ENCODE measurements around the gene UNC5C.

Gene UNC5C

GRCh38 chr4:95516528-95517017 lies 32.2 kb downstream of the UNC5C start:
- DNase-seq = no peak

DNA sequence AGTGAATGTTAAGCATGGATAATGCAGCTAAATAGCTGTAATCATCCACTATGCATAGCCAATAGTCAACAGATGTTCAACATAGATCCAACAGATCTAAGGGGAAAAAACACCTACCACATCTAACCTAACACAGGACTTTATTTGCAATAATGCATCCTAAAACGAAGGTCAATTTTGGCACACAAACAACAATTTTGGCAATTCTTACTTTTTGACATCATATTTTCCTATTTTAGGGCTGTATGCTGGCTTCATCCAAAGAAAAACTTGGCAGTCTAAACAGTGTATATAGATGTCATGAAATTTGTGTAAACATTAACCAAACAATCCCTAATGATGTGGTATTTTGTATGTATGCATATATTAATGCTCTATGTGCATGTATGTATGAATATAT lies 33.2 kb downstream of the UNC5C start:
- no peak for DNase-seq

- DNase-seq = no peak
These were observed 35.8 kb downstream of the UNC5C start for GRCh38 chr4:95513022-95513421.

DNA sequence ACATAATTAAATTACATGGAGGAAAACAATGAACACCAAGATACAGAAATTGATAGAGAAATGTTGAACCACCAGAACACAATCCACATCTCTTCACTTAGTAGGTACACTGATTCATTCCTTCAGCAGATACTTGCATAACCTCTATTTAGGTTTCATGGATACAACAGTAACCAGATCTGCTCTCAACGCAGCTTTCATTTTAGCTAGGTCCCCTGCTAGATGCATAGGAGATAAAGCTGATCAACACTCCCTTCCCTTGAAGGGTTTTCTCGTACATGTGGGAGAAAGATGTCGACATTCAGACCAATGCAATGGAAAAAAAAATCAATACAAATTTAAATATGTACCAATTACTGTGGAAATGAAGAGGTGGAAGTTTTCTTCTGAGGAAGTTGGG lies 37.3 kb downstream of the UNC5C start:
- DNase-seq = no peak

DNA sequence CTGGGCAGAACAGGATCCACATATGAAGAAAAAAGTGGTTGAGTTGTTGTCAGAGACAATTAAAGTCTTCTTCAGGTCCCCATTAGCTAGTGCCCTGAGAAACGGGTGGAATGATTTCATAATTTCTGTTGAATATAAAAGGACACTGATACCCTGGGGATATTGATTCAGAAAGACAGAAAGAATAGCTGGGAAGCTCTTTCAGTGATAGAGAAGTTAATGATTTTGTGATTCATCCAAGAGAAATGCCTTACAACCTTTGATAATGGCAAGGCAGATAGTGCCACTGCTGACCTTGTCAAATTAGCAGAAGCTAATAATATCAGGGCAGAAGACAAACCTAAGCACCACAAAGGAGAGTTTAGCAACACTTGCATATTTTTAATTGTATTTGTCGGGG lies 37.9 kb downstream of the UNC5C start:
- no peak for DNase-seq

- no peak for DNase-seq
These were observed 38.6 kb downstream of the UNC5C start for GRCh38 chr4:95510145-95510544.

DNA sequence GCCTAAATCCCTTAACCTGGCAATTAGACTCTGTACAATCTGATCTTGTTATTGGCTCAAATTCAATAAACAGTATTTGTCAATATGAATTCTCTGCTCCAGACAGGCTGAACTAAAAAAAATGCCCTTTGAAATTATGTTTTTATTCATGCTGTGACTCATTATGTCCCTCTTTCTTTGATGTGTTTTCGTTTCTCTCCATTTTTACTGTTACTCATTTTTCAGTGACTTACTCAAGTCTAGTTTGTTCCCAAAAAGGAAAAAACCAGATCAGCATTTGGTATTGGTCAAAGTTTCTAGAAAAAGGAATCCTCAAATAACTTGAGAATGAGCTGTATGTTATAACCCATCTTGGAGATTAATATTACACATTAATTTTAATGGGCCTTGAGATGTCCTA lies 40.4 kb downstream of the UNC5C start:
- DNase-seq = no peak

DNA sequence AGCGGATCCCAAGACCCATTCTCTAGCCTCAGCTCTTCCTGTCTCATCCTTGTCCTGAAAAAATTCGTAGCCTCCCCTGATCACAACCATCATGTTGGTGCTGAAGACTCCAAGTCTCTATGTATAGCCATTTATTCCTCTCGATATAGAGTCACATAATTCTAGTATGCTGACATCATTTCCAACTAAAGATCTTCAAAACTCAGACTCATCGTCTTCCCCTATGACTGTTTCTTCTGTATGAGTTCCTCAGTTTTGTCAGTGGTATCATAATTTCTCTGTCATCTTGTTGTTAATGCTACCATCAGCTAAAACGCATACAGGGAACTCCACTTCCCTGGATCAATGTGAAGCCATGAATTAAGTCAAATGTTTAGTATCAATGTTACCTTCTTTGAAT lies 41.2 kb downstream of the UNC5C start:
- DNase-seq = no peak

DNA sequence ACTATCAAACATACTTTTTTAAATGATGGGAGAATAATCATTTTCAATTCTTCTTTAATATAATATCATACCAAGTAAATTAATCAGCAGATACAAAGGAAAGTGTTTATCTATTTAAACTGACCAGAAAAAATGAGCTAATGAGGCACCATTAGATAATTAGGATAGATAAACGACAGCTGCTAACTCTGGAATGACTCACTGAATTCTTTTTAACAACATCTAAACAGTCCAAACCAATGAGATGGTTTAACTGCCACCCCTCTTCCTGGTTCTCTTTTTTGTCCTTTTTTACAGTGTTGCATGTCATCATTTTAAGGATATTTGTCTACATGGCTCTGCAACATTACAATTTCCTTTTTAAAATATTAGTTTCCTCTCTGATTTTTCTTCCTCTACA lies 41.6 kb downstream of the UNC5C start:
- no peak for DNase-seq

DNA sequence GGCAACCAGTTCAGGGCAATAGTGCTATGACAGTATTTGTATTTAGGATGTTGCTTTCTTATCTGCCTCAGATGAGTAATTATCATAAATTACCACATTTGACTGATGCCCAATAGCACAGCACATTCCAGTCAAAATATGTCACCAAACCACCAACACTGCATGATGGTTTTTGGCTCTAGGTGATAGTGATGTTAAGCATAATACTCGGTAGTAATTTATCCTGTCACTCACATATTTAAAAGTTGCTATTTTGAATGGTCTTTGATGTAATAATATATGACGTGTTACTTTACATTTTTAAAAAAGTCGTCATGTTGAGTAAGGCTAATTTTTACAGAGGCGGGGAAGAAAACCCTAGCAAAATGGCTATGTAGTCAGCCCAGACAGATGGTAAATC lies 42.5 kb downstream of the UNC5C start:
- DNase-seq = no peak

- DNase-seq = no peak
These were observed 43.0 kb downstream of the UNC5C start for GRCh38 chr4:95505799-95506198.

DNA sequence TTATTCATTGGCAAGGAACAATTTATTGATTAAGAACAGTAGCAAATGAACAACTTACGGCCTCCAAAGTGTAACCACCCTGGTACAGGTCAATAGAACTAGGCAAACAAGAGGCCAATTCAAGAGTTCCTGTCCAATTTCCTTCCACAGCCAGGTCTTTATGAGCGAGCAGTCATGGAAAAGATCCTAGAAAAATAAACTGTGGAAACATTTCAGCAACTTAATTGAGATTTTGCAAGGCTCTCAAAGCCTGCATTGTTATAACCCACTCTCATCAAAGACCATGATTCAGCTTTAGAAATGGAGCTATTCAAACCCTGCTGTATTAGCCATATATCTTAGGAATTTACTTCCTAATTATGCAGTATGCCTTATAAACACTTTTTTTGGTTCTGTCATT lies 43.6 kb downstream of the UNC5C start:
- no peak for DNase-seq

GRCh38 chr4:95504501-95504900 lies 44.3 kb downstream of the UNC5C start:
- DNase-seq = no peak

- DNase-seq = no peak
These were observed 48.4 kb downstream of the UNC5C start for GRCh38 chr4:95500361-95500760.

DNA sequence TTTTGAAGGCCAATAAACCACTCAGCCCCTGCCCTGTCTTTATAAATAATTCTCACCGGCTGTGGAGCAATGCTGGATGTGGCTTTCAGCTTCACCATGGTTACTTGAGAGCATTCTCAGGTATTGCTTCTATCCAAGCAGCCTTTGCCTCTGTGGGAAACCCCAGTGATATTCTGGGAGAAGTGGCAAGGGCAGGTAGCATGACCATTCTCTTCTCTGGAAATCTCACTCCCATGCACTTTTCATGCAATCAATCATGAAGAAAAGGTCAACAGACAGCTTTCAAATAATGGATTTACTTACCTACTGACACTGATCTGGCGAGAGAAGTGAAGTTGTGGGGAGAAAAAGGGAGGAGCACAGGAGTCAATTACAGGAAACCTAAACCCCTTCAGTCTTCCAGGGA lies 49.5 kb downstream of the UNC5C start:
- DNase-seq = no peak

- no peak for DNase-seq
These were observed 54.6 kb downstream of the UNC5C start for GRCh38 chr4:95494186-95494585.

DNA sequence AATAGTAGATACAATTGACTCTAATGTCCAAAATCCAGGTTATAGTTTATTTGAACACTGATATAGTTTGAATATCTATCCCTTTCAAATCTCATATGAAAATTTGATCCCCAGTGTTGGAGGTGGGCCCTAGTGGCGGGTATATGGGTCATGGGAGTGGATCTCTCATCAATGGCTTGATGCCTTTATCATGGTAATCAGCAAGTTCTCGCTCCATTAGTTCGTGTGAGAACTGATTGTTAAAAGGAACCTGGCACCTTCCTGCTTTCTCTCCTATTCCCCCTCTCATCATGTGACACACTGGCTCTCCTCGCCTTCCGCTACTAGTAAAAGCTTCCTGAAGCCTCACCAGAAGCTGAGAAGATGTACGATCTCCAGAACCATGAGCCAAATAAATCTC lies 70.1 kb downstream of the UNC5C start:
- DNase-seq = no peak

DNA sequence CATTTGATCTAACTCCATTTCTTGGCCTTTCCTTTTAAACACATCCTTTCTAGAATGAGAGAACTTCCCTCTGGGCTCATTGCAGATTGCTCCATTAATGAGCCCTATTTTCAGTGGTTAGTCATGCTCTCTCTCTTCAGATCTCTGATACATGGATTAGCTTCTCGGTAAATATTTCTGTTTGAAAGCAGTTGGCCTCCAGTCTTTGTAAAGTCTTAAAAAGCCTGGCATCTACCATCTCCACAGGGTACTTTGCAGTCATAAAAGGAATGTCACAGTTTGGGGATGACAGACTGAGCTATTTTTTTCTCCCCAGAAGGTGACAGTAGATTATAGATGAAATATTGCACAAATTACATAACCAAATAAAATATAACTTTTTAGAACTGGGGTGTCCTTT lies 72.7 kb downstream of the UNC5C start:
- no peak for DNase-seq

GRCh38 chr4:95472534-95472933 lies 76.2 kb downstream of the UNC5C start:
- DNase-seq = no peak

DNA sequence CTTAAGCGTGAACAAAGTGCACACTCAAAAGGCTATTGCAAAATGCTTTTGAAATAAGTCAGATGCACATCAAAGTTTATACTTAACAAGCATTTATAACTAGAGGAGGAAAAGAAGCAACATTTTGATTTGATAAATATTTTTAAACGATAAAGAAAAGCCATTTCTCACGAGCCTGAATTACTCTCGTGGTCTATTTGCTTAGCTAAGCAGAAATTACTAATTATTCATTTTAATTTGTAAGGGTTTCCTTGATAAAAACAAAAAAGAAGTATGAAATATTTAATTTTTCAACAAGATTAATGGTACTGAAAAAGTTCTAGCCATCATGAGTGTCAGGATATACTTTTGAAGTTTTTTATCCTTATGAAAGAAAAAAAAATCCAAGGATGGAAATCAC lies 78.2 kb downstream of the UNC5C start:
- no peak for DNase-seq

- no peak for DNase-seq
These were observed 79.2 kb downstream of the UNC5C start for GRCh38 chr4:95469617-95470016.

GRCh38 chr4:95466791-95467190 lies 82.0 kb downstream of the UNC5C start:
- no peak for DNase-seq

DNA sequence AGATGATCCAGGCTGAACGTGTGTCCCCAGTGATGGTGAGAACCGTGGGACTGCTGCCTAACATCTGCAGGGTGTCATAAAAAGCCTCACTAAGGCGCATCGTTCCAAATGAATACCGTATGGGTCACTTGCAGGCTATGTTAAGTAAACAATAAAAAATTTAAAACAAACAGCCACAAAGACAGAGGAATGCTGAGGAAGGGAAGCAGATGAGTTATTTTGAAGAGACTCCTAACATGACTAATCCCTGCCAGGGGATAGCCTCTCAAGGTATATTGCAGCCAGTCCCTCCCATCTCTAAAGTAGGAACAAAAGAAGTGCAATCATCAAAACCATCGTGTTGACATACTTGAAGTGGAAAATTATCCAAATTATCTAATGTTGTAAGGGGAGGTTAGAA lies 83.8 kb downstream of the UNC5C start:
- DNase-seq = no peak

- DNase-seq = no peak
These were observed 85.9 kb downstream of the UNC5C start for GRCh38 chr4:95462921-95463320.

- no peak for DNase-seq
These were observed 91.4 kb downstream of the UNC5C start for GRCh38 chr4:95457353-95457752.

DNA sequence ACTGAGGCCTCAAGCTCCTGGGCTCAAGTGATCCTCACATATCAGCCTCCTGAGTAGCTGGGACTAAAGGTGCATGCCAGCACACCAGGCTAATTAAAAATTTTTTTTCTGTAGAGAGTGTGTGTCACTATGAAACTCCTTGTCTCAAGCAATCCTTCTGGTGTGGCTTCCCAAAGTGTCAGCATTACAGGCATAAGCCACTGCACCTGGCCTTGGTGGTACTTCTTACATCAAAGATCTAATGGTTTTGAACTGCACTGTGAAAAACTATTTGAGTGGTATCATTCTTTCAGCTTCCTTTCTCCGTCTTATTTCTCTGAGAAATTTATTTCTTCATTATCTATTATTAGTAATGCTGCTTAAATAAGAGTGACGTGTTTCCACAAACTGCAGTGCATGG lies 98.5 kb downstream of the UNC5C start:
- no peak for DNase-seq
